ENCODE results near the gene CFAP97D1.

DNA sequence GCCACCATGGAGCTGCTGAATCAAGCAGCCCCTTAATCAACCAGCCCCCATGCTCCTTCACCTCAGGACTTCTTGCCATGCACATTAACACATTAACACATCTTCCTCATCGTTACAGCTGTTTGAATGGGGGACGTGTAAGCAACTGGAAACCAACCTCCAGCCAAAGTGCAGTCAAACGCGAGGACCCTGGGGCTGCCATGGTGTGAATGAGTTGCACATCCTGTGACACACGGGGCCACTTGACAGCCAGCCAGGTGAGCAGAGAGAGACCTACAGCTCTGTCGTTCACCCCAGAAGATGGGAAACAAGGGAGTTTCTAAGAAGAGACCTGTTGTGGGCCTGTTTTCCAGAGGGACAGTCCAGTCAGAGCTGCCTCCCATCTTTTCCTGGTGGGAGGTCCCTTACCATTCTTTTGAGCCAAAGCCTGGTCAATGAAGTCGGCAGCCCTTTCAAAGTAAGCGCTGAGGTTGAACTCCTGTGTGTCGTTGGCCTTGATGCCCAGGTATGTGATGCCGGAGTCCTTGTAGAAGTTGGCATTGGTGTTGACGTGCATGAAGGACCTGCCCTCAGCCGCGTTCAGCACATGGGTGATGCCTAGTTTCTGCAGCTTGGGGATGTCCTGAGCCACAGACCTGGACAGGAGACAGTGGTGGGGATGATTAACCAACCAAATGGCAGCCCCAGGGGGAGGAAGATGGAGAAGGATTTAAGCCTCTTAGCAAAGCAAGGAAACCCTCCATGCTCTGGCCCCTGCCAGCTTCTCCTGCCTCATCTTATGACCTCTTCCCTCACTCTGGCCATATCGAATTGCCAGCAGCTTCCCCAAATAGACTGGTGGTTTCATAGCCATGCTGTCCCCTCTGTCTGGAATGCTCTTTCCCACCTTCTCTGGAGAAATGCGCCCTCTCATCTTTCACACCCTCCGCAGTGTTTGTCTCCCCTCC lies 5.7 kb upstream of the CFAP97D1 start:
- TF ChIP-seq, protein P1, sequence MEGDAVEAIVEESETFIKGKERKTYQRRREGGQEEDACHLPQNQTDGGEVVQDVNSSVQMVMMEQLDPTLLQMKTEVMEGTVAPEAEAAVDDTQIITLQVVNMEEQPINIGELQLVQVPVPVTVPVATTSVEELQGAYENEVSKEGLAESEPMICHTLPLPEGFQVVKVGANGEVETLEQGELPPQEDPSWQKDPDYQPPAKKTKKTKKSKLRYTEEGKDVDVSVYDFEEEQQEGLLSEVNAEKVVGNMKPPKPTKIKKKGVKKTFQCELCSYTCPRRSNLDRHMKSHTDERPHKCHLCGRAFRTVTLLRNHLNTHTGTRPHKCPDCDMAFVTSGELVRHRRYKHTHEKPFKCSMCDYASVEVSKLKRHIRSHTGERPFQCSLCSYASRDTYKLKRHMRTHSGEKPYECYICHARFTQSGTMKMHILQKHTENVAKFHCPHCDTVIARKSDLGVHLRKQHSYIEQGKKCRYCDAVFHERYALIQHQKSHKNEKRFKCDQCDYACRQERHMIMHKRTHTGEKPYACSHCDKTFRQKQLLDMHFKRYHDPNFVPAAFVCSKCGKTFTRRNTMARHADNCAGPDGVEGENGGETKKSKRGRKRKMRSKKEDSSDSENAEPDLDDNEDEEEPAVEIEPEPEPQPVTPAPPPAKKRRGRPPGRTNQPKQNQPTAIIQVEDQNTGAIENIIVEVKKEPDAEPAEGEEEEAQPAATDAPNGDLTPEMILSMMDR (IDR thresholded peaks at IDR 0.05), result no peak
- TF ChIP-seq POLR2A (IDR thresholded peaks at IDR 0.05; ENCODE audit: low read depth) (no peak), EP300 (IDR thresholded peaks at IDR 0.05) (no peak), POLR2AphosphoS5 (IDR thresholded peaks at IDR 0.05) (no peak)
